ENCODE measurements around the gene SH3D19.
"Not testable (repeated sequence)": the region's sequence is repeated elsewhere in the genome, so short reads cannot be mapped to it uniquely, and the experiment has no call there.

Gene SH3D19

GRCh38 chr4:151321586-151321985 is 3.8 kb downstream of the SH3D19 start:
- DNase-seq (ENCODE audit: low read depth) = no peak

- DNase-seq (ENCODE audit: low read depth) = no peak
Measured at GRCh38 chr4:151319490-151319889, 5.9 kb downstream of the SH3D19 start.

GRCh38 chr4:151318307-151319006 is 6.9 kb downstream of the SH3D19 start:
- DNase-seq (ENCODE audit: low read depth) = no peak

- no peak for DNase-seq (ENCODE audit: low read depth)
Measured at GRCh38 chr4:151316645-151317044, 8.8 kb downstream of the SH3D19 start.

- DNase-seq (ENCODE audit: low read depth) = no peak
Measured at GRCh38 chr4:151315212-151315886, 10.1 kb downstream of the SH3D19 start.

GRCh38 chr4:151314479-151314878 is 10.9 kb downstream of the SH3D19 start:
- no peak for DNase-seq (ENCODE audit: low read depth)

GRCh38 chr4:151314010-151314355 is 11.4 kb downstream of the SH3D19 start:
- DNase-seq (ENCODE audit: low read depth) = no peak

- no peak for DNase-seq (ENCODE audit: low read depth)
Measured at GRCh38 chr4:151313306-151314009, 11.9 kb downstream of the SH3D19 start.

GRCh38 chr4:151310124-151310728 is 15.2 kb downstream of the SH3D19 start:
- DNase-seq (ENCODE audit: low read depth) = no peak

GRCh38 chr4:151304755-151305154 is 20.6 kb downstream of the SH3D19 start:
- no peak for DNase-seq (ENCODE audit: low read depth)

GRCh38 chr4:151304226-151304625 is 21.2 kb downstream of the SH3D19 start:
- no peak for DNase-seq (ENCODE audit: low read depth)

GRCh38 chr4:151302432-151302831 is 23.0 kb downstream of the SH3D19 start:
- no peak for DNase-seq (ENCODE audit: low read depth)

- DNase-seq (ENCODE audit: low read depth) = no peak
Measured at GRCh38 chr4:151297170-151297569, 28.2 kb downstream of the SH3D19 start.

- no peak for DNase-seq (ENCODE audit: low read depth)
Measured at GRCh38 chr4:151296227-151296626, 29.2 kb downstream of the SH3D19 start.

- no peak for DNase-seq (ENCODE audit: low read depth)
Measured at GRCh38 chr4:151294833-151295496, 30.4 kb downstream of the SH3D19 start.

GRCh38 chr4:151292038-151292437 is 33.4 kb downstream of the SH3D19 start:
- no peak for DNase-seq (ENCODE audit: low read depth)

GRCh38 chr4:151291485-151291884 is 33.9 kb downstream of the SH3D19 start:
- DNase-seq (ENCODE audit: low read depth) = no peak

GRCh38 chr4:151287409-151287808 is 38.0 kb downstream of the SH3D19 start:
- no peak for DNase-seq (ENCODE audit: low read depth)

GRCh38 chr4:151284534-151285245 is 40.7 kb downstream of the SH3D19 start:
- DNase-seq (ENCODE audit: low read depth) = no peak

GRCh38 chr4:151276787-151277562 is 48.4 kb downstream of the SH3D19 start, which contains the start of gene PRSS48:
Gene PRSS48 (plus strand): TSS chr4:151277161. CDS start chr4:151277173, 12 bp downstream.
- DNase-seq (ENCODE audit: low read depth) = peak; percentile 50

- not testable (repeated sequence) for DNase-seq (ENCODE audit: low read depth)
Measured at GRCh38 chr4:151268905-151269304, 56.5 kb downstream of the SH3D19 start.

Measured in activated T-cell treated with anti-CD3 and anti-CD28 coated beads for 48 hours (primary cell).